SK-N-SH (cell line): ENCODE measurements around the gene KIF6.

Experiments
- FOXM1 ChIP-seq: IDR thresholded peaks from 2 replicates; pipeline ENCODE4 v1.4.0; 2012; ENCODE audit warnings: low read depth, mild to moderate bottlenecking
- JUND ChIP-seq: IDR thresholded peaks from 2 replicates; pipeline ENCODE4 v1.4.0; 2012
- NFIC ChIP-seq: IDR thresholded peaks from 2 replicates; pipeline ENCODE4 v1.4.0; 2012; ENCODE audit warnings: borderline replicate concordance
- SMC3 ChIP-seq: IDR thresholded peaks from 2 replicates; pipeline ENCODE4 v1.6.1; 2012; ENCODE audit warnings: low read depth, low read length, improper control_type of control experiment

DNA sequence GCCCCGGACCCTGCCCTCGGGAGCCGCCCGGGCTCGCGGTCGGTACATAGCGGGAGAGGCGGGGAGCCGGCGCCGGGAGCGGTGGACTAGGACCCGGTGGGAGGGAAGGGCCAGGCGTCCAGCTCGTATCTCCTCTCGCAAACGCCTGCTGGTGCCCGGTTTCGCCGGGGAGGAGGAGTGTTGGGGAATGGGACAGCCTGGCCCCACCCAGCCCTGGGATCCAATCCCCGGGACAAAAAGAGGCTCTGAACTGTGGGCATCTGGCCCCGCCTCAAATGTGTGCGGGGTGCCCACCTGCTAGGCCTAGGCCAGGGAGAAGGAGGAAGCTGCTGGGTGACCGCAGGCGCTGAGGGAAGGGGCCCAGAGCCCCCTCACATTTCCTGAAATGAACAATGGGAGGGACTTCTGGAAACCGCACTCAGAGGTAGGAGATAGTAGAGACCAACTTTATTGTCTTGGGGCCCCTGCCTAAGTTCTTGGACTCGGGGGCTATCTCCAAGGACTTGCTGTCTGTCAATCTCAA lies 410.9 kb downstream of the KIF6 start, which contains the start of gene KCNK17:
- TF ChIP-seq FOXM1 = no peak
- no peak for TF ChIP-seq SMC3
- no peak for TF ChIP-seq NFIC
- TF ChIP-seq JUND = no peak
